ENCODE results near the gene IRX6.

The IRX6 gene

GRCh38 chr16:55282441-55282840 lies 41.6 kb upstream of the IRX6 start:
- no peak for TF ChIP-seq CTCF (conservative IDR thresholded peaks at IDR 0.05; ENCODE audit: low read depth, low read length)
- no peak overlapping the region for H3K4me3 ChIP-seq (ENCODE audit: low read length)
- DNase-seq (ENCODE audit: low read depth): no peak

- no peak for DNase-seq (ENCODE audit: low read depth)
- TF ChIP-seq CTCF (conservative IDR thresholded peaks at IDR 0.05; ENCODE audit: low read depth, low read length): no peak
- no peak overlapping the region for H3K4me3 ChIP-seq (ENCODE audit: low read length)
These were observed 39.9 kb upstream of the IRX6 start for GRCh38 chr16:55283812-55284717.

GRCh38 chr16:55284718-55285099 lies 39.3 kb upstream of the IRX6 start:
- no peak for DNase-seq (ENCODE audit: low read depth)
- no peak for TF ChIP-seq CTCF (conservative IDR thresholded peaks at IDR 0.05; ENCODE audit: low read depth, low read length)
- H3K4me3 ChIP-seq (ENCODE audit: low read length): no peak overlapping the region

GRCh38 chr16:55285586-55285985 lies 38.4 kb upstream of the IRX6 start:
- H3K4me3 ChIP-seq (ENCODE audit: low read length): no peak overlapping the region
- no peak for TF ChIP-seq CTCF (conservative IDR thresholded peaks at IDR 0.05; ENCODE audit: low read depth, low read length)
- DNase-seq (ENCODE audit: low read depth): no peak

GRCh38 chr16:55289353-55289752 lies 34.6 kb upstream of the IRX6 start:
- no peak overlapping the region for H3K4me3 ChIP-seq (ENCODE audit: low read length)
- TF ChIP-seq CTCF (conservative IDR thresholded peaks at IDR 0.05; ENCODE audit: low read depth, low read length): no peak
- no peak for DNase-seq (ENCODE audit: low read depth)

GRCh38 chr16:55291847-55292246 lies 32.2 kb upstream of the IRX6 start:
- no peak overlapping the region for H3K4me3 ChIP-seq (ENCODE audit: low read length)
- TF ChIP-seq CTCF (conservative IDR thresholded peaks at IDR 0.05; ENCODE audit: low read depth, low read length): no peak
- no peak for DNase-seq (ENCODE audit: low read depth)

- DNase-seq (ENCODE audit: low read depth): no peak
- no peak for TF ChIP-seq CTCF (conservative IDR thresholded peaks at IDR 0.05; ENCODE audit: low read depth, low read length)
- H3K4me3 ChIP-seq (ENCODE audit: low read length): no peak overlapping the region
These were observed 31.5 kb upstream of the IRX6 start for GRCh38 chr16:55292491-55292890.
